HG03097 (cell line): ENCODE results near the gene CHN2.

ENCODE experiments used
- ATAC-seq: cut with Tn5 transposase; IDR thresholded peaks from one replicate; pipeline ENCODE4 v1.9.1; 2021; ENCODE audit not compliant: unreplicated experiment, low FRiP score

CHN2 gene

GRCh38 chr7:29278337-29279069, 83.9 kb downstream of the CHN2 start:
- ATAC-seq: no peak

GRCh38 chr7:29281782-29282541, 87.4 kb downstream of the CHN2 start:
- ATAC-seq: no peak

- no peak for ATAC-seq
Measured at GRCh38 chr7:29282819-29283414, 88.3 kb downstream of the CHN2 start.

- ATAC-seq: no peak
Measured at GRCh38 chr7:29284696-29285443, 90.3 kb downstream of the CHN2 start.

GRCh38 chr7:29285444-29285793, 90.8 kb downstream of the CHN2 start:
- peak; percentile 70 for ATAC-seq

GRCh38 chr7:29285861-29286260, 91.3 kb downstream of the CHN2 start:
- no peak for ATAC-seq

GRCh38 chr7:29287366-29287765, 92.8 kb downstream of the CHN2 start:
- ATAC-seq: no peak

GRCh38 chr7:29288181-29289091, 93.9 kb downstream of the CHN2 start:
- no peak for ATAC-seq

GRCh38 chr7:29289156-29290021, 94.8 kb downstream of the CHN2 start:
- ATAC-seq: peak; percentile 51

- ATAC-seq: no peak
Measured at GRCh38 chr7:29290829-29291228, 96.3 kb downstream of the CHN2 start.

- no peak for ATAC-seq
Measured at GRCh38 chr7:29291723-29292618, 97.4 kb downstream of the CHN2 start.

GRCh38 chr7:29292886-29293658, 98.5 kb downstream of the CHN2 start:
- ATAC-seq: no peak

GRCh38 chr7:29296421-29296820, 101.8 kb downstream of the CHN2 start:
- ATAC-seq: no peak

GRCh38 chr7:29297194-29297890, 102.8 kb downstream of the CHN2 start:
- ATAC-seq: no peak

- ATAC-seq: no peak
Measured at GRCh38 chr7:29299086-29299485, 104.5 kb downstream of the CHN2 start.

- no peak for ATAC-seq
Measured at GRCh38 chr7:29300026-29300480, 105.5 kb downstream of the CHN2 start.

GRCh38 chr7:29300649-29301048, 106.1 kb downstream of the CHN2 start:
- ATAC-seq: no peak
